MCF 10A (cell line): ENCODE results near the gene TMEM97. TPM values are rescaled to one million over a fixed set of nuclear protein-coding genes. Genes with fewer than 3 reads are reported as not detected.

Source experiments
- BruUV-seq: library from RNA; stranded (reverse); fragments of 400-500 nt; replicated peaks from 2 replicates; lab custom pipeline; 2021; lab: Mats Ljungman, UMichigan
- CTCF ChIA-PET: fragments of 300-600 bp; sonication (Branson Sonifier 250); formaldehyde crosslinking; extraction: SDS; loops from one replicate; lab custom pipeline; 2021; ENCODE audit warnings: antibody characterized with exemption, inconsistent platforms; lab: Yijun Ruan, JAX
- POLR2A ChIA-PET: fragments of 300-600, 350-650 bp; sonication (Branson Sonifier 250); formaldehyde crosslinking; extraction: SDS; loops from one replicate; lab custom pipeline; 2020; ENCODE audit warnings: antibody characterized with exemption, inconsistent platforms; lab: Yijun Ruan, JAX
- DNase-seq: peaks from one replicate; pipeline ENCODE4 v3.0.0-alpha.2; 2018; ENCODE audit not compliant: unreplicated experiment
- H3K27ac Mint-ChIP-seq: one replicate; pipeline ENCODE4 v1.8.0; 2022; ENCODE audit warnings: mild to moderate bottlenecking, low read depth, mixed read lengths; ENCODE audit not compliant: unreplicated experiment
- H3K27me3 Mint-ChIP-seq: one replicate; pipeline ENCODE4 v1.8.0; 2022; ENCODE audit warnings: mixed read lengths; ENCODE audit not compliant: insufficient read depth, unreplicated experiment
- H3K36me3 Mint-ChIP-seq: one replicate; pipeline ENCODE4 v1.8.0; 2022; ENCODE audit warnings: mild to moderate bottlenecking, moderate library complexity, mixed read lengths; ENCODE audit not compliant: insufficient read depth, unreplicated experiment
- H3K4me1 Mint-ChIP-seq: one replicate; pipeline ENCODE4 v1.8.0; 2022; ENCODE audit warnings: mixed read lengths; ENCODE audit not compliant: insufficient read depth, unreplicated experiment
- H3K4me3 Mint-ChIP-seq: one replicate; pipeline ENCODE4 v1.8.0; 2022; ENCODE audit warnings: mild to moderate bottlenecking, moderate library complexity, mixed read lengths; ENCODE audit not compliant: unreplicated experiment
- H3K9me3 Mint-ChIP-seq: one replicate; pipeline ENCODE4 v1.8.0; 2022; ENCODE audit warnings: mixed read lengths; ENCODE audit not compliant: unreplicated experiment
- CTCF ChIP-seq: fragments of 200-600 bp; IDR thresholded peaks from one replicate; pipeline ENCODE4 v1.8.0; 2022; ENCODE audit warnings: antibody characterized with exemption, mild to moderate bottlenecking; ENCODE audit not compliant: unreplicated experiment
- intact Hi-C: fragments of 100-400 bp; cut with micrococcal nuclease; formaldehyde crosslinking; loops from 2 replicates; pipeline ENCODE4 v1.14.1; 2022
- total RNA-seq: library from RNA; stranded (reverse); gene quantifications from 2 replicates; pipeline ENCODE4 v1.2.3, GENCODE V29; 2022

The TMEM97 gene
- total RNA-seq, 1 experiment from 2014 or later, result 12.1 TPM

GRCh38 chr17:28331891-28332420, 13.0 kb downstream of the TMEM97 start:
- ChIA-PET CTCF (interaction anchor here (0.5 to 2.3 kb wide), 7 partner anchors 11 to 100 kb away, joined by 3 to 11 read pairs (median 5); no protein-coding TSS in a partner anchor), POLR2A (no interaction called here)
- H3K27me3 Mint-ChIP-seq, result no peaks in the 10 kb centered on the region
- no peak for TF ChIP-seq CTCF
- BruUV-seq, result no TSS peak
- H3K36me3 Mint-ChIP-seq, result peaks cover 52% of the 10 kb centered on the region
- no peaks in the 10 kb centered on the region for H3K9me3 Mint-ChIP-seq
- H3K4me3 Mint-ChIP-seq, result no peak overlapping the region
- intact Hi-C loops, result loop anchor here (10.0 kb wide), 1 partner anchor 213 kb away; no protein-coding TSS in a partner anchor
- no peak for DNase-seq
- peaks cover 21% of the 10 kb centered on the region for H3K4me1 Mint-ChIP-seq
- H3K27ac Mint-ChIP-seq, result no peak overlapping the region

GRCh38 chr17:28333083-28333746, 14.2 kb downstream of the TMEM97 start:
- no TSS peak for BruUV-seq
- Mint-ChIP-seq H3K27ac (no peak overlapping the region), H3K27me3 (no peaks in the 10 kb centered on the region), H3K4me3 (peak overlapping the region; percentile 96), H3K36me3 (peaks cover 39% of the 10 kb centered on the region), H3K9me3 (no peaks in the 10 kb centered on the region), H3K4me1 (peaks cover 34% of the 10 kb centered on the region)
- intact Hi-C loops, result loop anchor here (10.0 kb wide), 1 partner anchor 212 kb away; no protein-coding TSS in a partner anchor
- no peak for DNase-seq
- POLR2A ChIA-PET, result interaction anchor here (0.6 to 4.2 kb wide), 4 partner anchors 13 to 122 kb away, joined by 3 to 107 read pairs (median 44); partner anchors contain the start of gene POLDIP2
- CTCF ChIA-PET, result interaction anchor here (0.6 to 2.4 kb wide), 7 partner anchors 11 to 774 kb away, joined by 3 to 10 read pairs (median 4); no protein-coding TSS in a partner anchor
- no peak for TF ChIP-seq CTCF

GRCh38 chr17:28334171-28334570, 15.2 kb downstream of the TMEM97 start:
- Mint-ChIP-seq H3K27me3 (no peaks in the 10 kb centered on the region), H3K36me3 (peaks cover 29% of the 10 kb centered on the region), H3K27ac (peak overlapping the region; percentile 97), H3K4me3 (peak overlapping the region; percentile 96), H3K4me1 (peaks cover 41% of the 10 kb centered on the region), H3K9me3 (no peaks in the 10 kb centered on the region)
- no peak for TF ChIP-seq CTCF
- ChIA-PET POLR2A (interaction anchor here (0.6 to 4.2 kb wide), 12 partner anchors 11 to 105 kb away, joined by 3 to 107 read pairs (median 19); partner anchors contain the start of genes POLDIP2, SLC46A1 and TMEM97), CTCF (interaction anchor here (0.6 to 2.4 kb wide), 6 partner anchors 12 to 112 kb away, joined by 3 to 10 read pairs (median 4); partner anchors contain the start of gene POLDIP2)
- no peak for DNase-seq
- BruUV-seq, result no TSS peak
- intact Hi-C loops, result loop anchor here (10.0 kb wide), 1 partner anchor 211 kb away; no protein-coding TSS in a partner anchor
